Calu3 (cell line): Measurements from ENCODE around the gene FRMD3. TPM values are rescaled to one million over a fixed set of nuclear protein-coding genes. Genes with fewer than 3 reads are reported as not detected.

Source experiments
- BruUV-seq: library from RNA; stranded (reverse); fragments of 400-500 nt; replicated peaks from 2 replicates; lab custom pipeline; 2021; lab: Mats Ljungman, UMichigan
- CTCF ChIA-PET: fragments of 300-600 bp; sonication (Branson Sonifier 250); formaldehyde crosslinking; loops from one replicate; lab custom pipeline; 2022; ENCODE audit warnings: antibody characterized with exemption; lab: Charles Lee
- DNase-seq: peaks from one replicate; pipeline ENCODE4 v3.0.0; 2022
- H3K27ac Mint-ChIP-seq: one replicate; pipeline ENCODE4 v1.8.0; 2022; ENCODE audit warnings: mixed read lengths; ENCODE audit not compliant: unreplicated experiment
- H3K27me3 Mint-ChIP-seq: one replicate; pipeline ENCODE4 v1.8.0; 2022; ENCODE audit warnings: mixed read lengths; ENCODE audit not compliant: unreplicated experiment
- H3K36me3 Mint-ChIP-seq: one replicate; pipeline ENCODE4 v1.8.0; 2022; ENCODE audit warnings: mild to moderate bottlenecking, moderate library complexity, mixed read lengths; ENCODE audit not compliant: insufficient read depth, unreplicated experiment
- H3K4me1 Mint-ChIP-seq: one replicate; pipeline ENCODE4 v1.8.0; 2022; ENCODE audit warnings: mild to moderate bottlenecking, low read depth, mixed read lengths; ENCODE audit not compliant: unreplicated experiment
- H3K4me3 Mint-ChIP-seq: one replicate; pipeline ENCODE4 v1.8.0; 2022; ENCODE audit warnings: mild to moderate bottlenecking, low read depth, moderate library complexity, mixed read lengths; ENCODE audit not compliant: unreplicated experiment
- H3K9me3 Mint-ChIP-seq: one replicate; pipeline ENCODE4 v1.8.0; 2022; ENCODE audit warnings: low read depth, mixed read lengths; ENCODE audit not compliant: unreplicated experiment
- intact Hi-C: fragments of 100-400 bp; cut with micrococcal nuclease; formaldehyde crosslinking; loops from one replicate; pipeline ENCODE4 v1.10.0; 2022; ENCODE audit not compliant: unreplicated experiment
- total RNA-seq: library from RNA; stranded (reverse); gene quantifications from 2 replicates; pipeline ENCODE4 v1.2.3, GENCODE V29; 2022
- TF ChIP-seq, protein P1 (sequence below): fragments of 200-600 bp; IDR thresholded peaks from one replicate; pipeline ENCODE4 v1.8.0; 2022; ENCODE audit warnings: antibody characterized with exemption; ENCODE audit not compliant: unreplicated experiment

Gene FRMD3
- total RNA-seq, 1 experiment from 2014 or later: 0.38 TPM

DNA sequence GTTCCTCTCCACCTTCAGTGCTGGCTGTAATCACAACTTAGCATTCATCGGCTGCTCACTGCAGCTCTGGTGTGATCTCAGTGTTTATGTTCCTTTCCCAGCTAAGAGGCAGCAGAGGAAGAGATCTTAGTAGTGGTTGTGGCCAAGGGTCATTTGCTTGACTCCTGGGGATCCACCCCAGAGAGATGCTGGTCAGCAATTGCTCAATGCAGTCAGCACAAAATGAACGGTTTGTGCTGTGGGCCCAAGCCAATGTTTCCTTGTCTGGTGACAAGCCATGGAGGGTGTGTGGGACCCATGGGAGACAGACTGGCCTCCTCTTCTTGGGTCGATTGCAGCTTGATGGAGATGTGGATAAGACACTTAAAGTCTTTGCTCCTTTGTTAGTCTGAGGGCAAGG, 16.1 kb upstream of the FRMD3 start:
- H3K9me3 Mint-ChIP-seq: no peaks in the 10 kb centered on the region
- H3K36me3 Mint-ChIP-seq: no peaks in the 10 kb centered on the region
- no peak overlapping the region for H3K4me3 Mint-ChIP-seq
- DNase-seq: no peak
- no peaks in the 10 kb centered on the region for H3K4me1 Mint-ChIP-seq
- H3K27ac Mint-ChIP-seq: no peak overlapping the region
- CTCF ChIA-PET: no interaction called here
- intact Hi-C loops: no loop called here
- TF ChIP-seq, protein P1, sequence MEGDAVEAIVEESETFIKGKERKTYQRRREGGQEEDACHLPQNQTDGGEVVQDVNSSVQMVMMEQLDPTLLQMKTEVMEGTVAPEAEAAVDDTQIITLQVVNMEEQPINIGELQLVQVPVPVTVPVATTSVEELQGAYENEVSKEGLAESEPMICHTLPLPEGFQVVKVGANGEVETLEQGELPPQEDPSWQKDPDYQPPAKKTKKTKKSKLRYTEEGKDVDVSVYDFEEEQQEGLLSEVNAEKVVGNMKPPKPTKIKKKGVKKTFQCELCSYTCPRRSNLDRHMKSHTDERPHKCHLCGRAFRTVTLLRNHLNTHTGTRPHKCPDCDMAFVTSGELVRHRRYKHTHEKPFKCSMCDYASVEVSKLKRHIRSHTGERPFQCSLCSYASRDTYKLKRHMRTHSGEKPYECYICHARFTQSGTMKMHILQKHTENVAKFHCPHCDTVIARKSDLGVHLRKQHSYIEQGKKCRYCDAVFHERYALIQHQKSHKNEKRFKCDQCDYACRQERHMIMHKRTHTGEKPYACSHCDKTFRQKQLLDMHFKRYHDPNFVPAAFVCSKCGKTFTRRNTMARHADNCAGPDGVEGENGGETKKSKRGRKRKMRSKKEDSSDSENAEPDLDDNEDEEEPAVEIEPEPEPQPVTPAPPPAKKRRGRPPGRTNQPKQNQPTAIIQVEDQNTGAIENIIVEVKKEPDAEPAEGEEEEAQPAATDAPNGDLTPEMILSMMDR: no peak
- peaks cover 13% of the 10 kb centered on the region for H3K27me3 Mint-ChIP-seq
- no TSS peak for BruUV-seq

DNA sequence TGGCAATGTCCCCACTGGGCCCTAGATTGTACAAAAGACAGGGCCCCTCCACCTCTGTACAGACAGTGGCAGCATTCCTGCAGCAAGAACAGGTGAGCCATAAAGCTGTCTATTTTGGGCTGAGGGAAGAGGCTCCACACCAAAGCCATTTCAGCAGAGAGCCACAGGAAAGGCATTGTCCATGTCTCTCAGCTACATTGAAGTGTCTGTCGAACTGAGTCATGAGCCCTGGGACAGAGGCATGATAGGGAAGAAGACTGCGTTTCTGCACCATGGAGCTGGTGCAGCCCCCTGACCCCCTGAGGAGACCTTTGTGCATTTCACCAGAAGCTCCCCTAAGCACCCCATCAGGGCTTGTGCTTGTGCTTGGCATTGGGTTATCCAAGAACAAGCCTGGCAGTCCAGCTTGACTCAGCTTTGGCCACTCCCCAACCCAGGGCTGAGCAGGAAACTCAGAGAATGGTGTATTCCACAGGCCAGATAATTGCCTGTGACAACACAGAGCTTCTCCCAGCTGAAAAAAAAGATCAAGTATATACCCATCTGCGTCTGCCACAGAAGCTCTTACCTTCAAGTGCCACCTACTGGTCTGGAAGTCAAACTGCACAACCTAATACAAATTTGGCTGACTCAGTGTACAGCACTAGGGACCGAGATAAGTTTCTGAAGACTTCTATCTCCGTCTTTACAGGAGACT, 5.9 kb upstream of the FRMD3 start:
- Mint-ChIP-seq H3K9me3 (no peaks in the 10 kb centered on the region), H3K36me3 (no peaks in the 10 kb centered on the region), H3K27me3 (no peaks in the 10 kb centered on the region), H3K4me1 (no peaks in the 10 kb centered on the region), H3K4me3 (no peak overlapping the region), H3K27ac (no peak overlapping the region)
- no TSS peak for BruUV-seq
- CTCF ChIA-PET: interaction anchor here (0.5 to 3.1 kb wide), 5 partner anchors 140 to 1373 kb away, joined by 3 to 47 read pairs (median 5); no protein-coding TSS in a partner anchor
- intact Hi-C loops: loop anchor here (1.0 kb wide), 2 partner anchors 210 to 325 kb away; no protein-coding TSS in a partner anchor
- TF ChIP-seq, protein P1: peak; percentile 28
- DNase-seq: peak; percentile 13

DNA sequence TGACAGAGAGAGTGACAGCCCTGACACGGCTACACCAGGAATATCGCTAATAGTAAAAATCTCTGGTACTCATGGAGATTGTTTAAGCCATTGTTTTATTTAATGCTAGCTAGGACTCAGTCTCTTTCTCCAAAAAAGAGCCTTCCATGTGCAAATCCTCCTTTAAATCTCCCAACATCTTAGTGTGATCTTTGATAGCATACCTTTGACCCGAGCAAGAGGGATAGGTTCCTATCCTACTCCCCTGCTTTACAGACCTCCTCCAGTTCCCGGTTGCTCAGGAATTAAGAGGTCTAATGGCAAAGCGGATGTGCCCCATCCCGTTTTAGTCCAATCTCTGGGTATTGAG, 663 bp upstream of the FRMD3 start:
- no peak for DNase-seq
- H3K27me3 Mint-ChIP-seq: no peaks in the 10 kb centered on the region
- no TSS peak for BruUV-seq
- TF ChIP-seq, protein P1: peak; percentile 32
- peaks cover 9% of the 10 kb centered on the region for H3K36me3 Mint-ChIP-seq
- peak overlapping the region; percentile 73 for H3K4me3 Mint-ChIP-seq
- CTCF ChIA-PET: interaction anchor here (1.1 to 1.6 kb wide), 3 partner anchors 15 to 319 kb away, joined by 3 to 10 read pairs (median 6); no protein-coding TSS in a partner anchor
- no peak overlapping the region for H3K27ac Mint-ChIP-seq
- H3K4me1 Mint-ChIP-seq: no peaks in the 10 kb centered on the region
- intact Hi-C loops: no loop called here
- H3K9me3 Mint-ChIP-seq: no peaks in the 10 kb centered on the region

DNA sequence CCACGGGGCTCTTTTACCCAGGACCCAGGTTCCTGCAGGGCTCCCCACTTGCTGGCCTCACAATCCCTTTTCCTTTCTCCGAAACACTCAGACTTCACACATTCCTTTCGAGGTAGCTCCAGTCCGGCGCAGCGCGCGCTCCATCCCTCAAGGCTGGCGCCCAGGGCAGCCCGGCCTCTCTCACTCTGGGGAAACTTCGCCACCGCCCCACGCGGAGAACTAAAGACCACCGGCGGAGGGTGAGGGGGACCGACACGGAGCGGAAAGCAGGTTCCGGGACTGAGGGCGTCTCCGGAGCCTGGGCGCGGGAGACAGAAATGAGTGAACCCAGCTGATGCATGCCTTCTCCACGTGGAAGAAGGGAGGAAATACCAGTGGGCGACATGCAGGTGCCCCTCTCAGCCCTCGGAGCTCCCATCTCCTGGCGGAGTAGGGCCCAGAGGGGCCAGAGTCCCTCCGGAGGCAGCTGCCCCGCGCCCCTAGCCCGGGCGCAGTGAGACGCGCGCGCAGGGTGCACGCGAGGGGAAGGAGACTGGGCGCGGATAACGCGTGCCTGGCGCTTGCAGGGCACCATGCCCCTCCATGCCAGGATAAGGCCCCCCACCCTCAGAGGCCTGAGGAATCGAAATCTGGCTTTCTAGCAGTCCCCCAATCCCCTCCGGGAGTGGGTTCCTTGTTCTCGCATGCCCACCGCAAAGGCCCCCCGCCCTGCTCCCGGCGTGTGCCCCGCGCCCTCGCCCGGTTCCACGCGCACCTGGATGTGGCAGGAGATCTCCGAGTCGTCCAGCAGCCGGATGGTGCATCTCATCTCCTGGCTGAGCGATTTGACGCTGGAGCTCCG, 650 bp downstream of the FRMD3 start:
- CTCF ChIA-PET: interaction anchor here (1.1 to 1.6 kb wide), 3 partner anchors 13 to 318 kb away, joined by 3 to 6 read pairs (median 4); no protein-coding TSS in a partner anchor
- no TSS peak for BruUV-seq
- Mint-ChIP-seq H3K4me3 (peak overlapping the region; percentile 73), H3K36me3 (peaks cover 9% of the 10 kb centered on the region), H3K9me3 (no peaks in the 10 kb centered on the region), H3K27me3 (no peaks in the 10 kb centered on the region), H3K4me1 (no peaks in the 10 kb centered on the region), H3K27ac (no peak overlapping the region)
- no peak for DNase-seq
- intact Hi-C loops: no loop called here
- TF ChIP-seq, protein P1: no peak
